ENCODE data around the gene UCKL1. TPM values are rescaled to one million over a fixed set of nuclear protein-coding genes. Genes with fewer than 3 reads are reported as not detected.

UCKL1 gene
- total RNA-seq, 1 donor from 2014 or later = 39.3 TPM

GRCh38 chr20:63929071-63929470 lies 27.1 kb downstream of the UCKL1 start:
- no peak for DNase-seq (ENCODE audit: low read depth, low spot score)
- Mint-ChIP-seq H3K9me3 (no peaks in the 10 kb centered on the region), H3K4me1 (no peaks in the 10 kb centered on the region), H3K27ac (ENCODE audit: unreplicated experiment) (no peak overlapping the region), H3K4me3 (no peak overlapping the region), H3K27me3 (ENCODE audit: low read depth) (no peaks in the 10 kb centered on the region), H3K36me3 (ENCODE audit: low read depth) (peaks cover 10% of the 10 kb centered on the region)
- no peak for TF ChIP-seq CTCF (conservative IDR thresholded peaks at IDR 0.05)

- no peak for DNase-seq (ENCODE audit: low read depth, low spot score)
- H3K27ac Mint-ChIP-seq (ENCODE audit: unreplicated experiment) = no peak overlapping the region
- no peak overlapping the region for H3K4me3 Mint-ChIP-seq
- peaks cover 10% of the 10 kb centered on the region for H3K36me3 Mint-ChIP-seq (ENCODE audit: low read depth)
- H3K9me3 Mint-ChIP-seq = no peaks in the 10 kb centered on the region
- H3K4me1 Mint-ChIP-seq = no peaks in the 10 kb centered on the region
- no peaks in the 10 kb centered on the region for H3K27me3 Mint-ChIP-seq (ENCODE audit: low read depth)
- no peak for TF ChIP-seq CTCF (conservative IDR thresholded peaks at IDR 0.05)
Measured at GRCh38 chr20:63926298-63926697, 29.9 kb downstream of the UCKL1 start.

- H3K27ac Mint-ChIP-seq (ENCODE audit: unreplicated experiment) = no peak overlapping the region
- H3K9me3 Mint-ChIP-seq = no peaks in the 10 kb centered on the region
- no peaks in the 10 kb centered on the region for H3K27me3 Mint-ChIP-seq (ENCODE audit: low read depth)
- TF ChIP-seq CTCF (conservative IDR thresholded peaks at IDR 0.05) = no peak
- H3K4me1 Mint-ChIP-seq = no peaks in the 10 kb centered on the region
- DNase-seq (ENCODE audit: low read depth, low spot score) = no peak
- H3K36me3 Mint-ChIP-seq (ENCODE audit: low read depth) = peaks cover 8% of the 10 kb centered on the region
- no peak overlapping the region for H3K4me3 Mint-ChIP-seq
Measured at GRCh38 chr20:63924241-63924640, 32.0 kb downstream of the UCKL1 start.

- no peaks in the 10 kb centered on the region for H3K9me3 Mint-ChIP-seq
- no peaks in the 10 kb centered on the region for H3K4me1 Mint-ChIP-seq
- H3K27ac Mint-ChIP-seq (ENCODE audit: unreplicated experiment) = no peak overlapping the region
- no peak for DNase-seq (ENCODE audit: low read depth, low spot score)
- peaks cover 8% of the 10 kb centered on the region for H3K36me3 Mint-ChIP-seq (ENCODE audit: low read depth)
- H3K4me3 Mint-ChIP-seq = no peak overlapping the region
- no peaks in the 10 kb centered on the region for H3K27me3 Mint-ChIP-seq (ENCODE audit: low read depth)
- TF ChIP-seq CTCF (conservative IDR thresholded peaks at IDR 0.05) = no peak
Measured at GRCh38 chr20:63923651-63924050, 32.6 kb downstream of the UCKL1 start.

GRCh38 chr20:63920226-63920625 lies 36.0 kb downstream of the UCKL1 start:
- peaks cover 2% of the 10 kb centered on the region for H3K9me3 Mint-ChIP-seq
- no peak overlapping the region for H3K4me3 Mint-ChIP-seq
- peaks cover 7% of the 10 kb centered on the region for H3K36me3 Mint-ChIP-seq (ENCODE audit: low read depth)
- H3K4me1 Mint-ChIP-seq = peaks cover 11% of the 10 kb centered on the region
- H3K27ac Mint-ChIP-seq (ENCODE audit: unreplicated experiment) = no peak overlapping the region
- TF ChIP-seq CTCF (conservative IDR thresholded peaks at IDR 0.05) = no peak
- H3K27me3 Mint-ChIP-seq (ENCODE audit: low read depth) = no peaks in the 10 kb centered on the region
- DNase-seq (ENCODE audit: low read depth, low spot score) = no peak

- no peak overlapping the region for H3K4me3 Mint-ChIP-seq
- no peak for TF ChIP-seq CTCF (conservative IDR thresholded peaks at IDR 0.05)
- DNase-seq (ENCODE audit: low read depth, low spot score) = no peak
- H3K27ac Mint-ChIP-seq (ENCODE audit: unreplicated experiment) = no peak overlapping the region
- H3K27me3 Mint-ChIP-seq (ENCODE audit: low read depth) = no peaks in the 10 kb centered on the region
- peaks cover 2% of the 10 kb centered on the region for H3K9me3 Mint-ChIP-seq
- H3K4me1 Mint-ChIP-seq = peaks cover 15% of the 10 kb centered on the region
- H3K36me3 Mint-ChIP-seq (ENCODE audit: low read depth) = peaks cover 10% of the 10 kb centered on the region
Measured at GRCh38 chr20:63919130-63919529, 37.1 kb downstream of the UCKL1 start.
